ENCODE measurements around the gene HTRA1. TPM values are rescaled to one million over a fixed set of nuclear protein-coding genes. Genes with fewer than 3 reads are reported as not detected.

HTRA1 gene
- total and polyA plus RNA-seq, 9 of the 15 experiments (the other 6 are each of a cell fraction or from before 2014, with no cell fraction given) = 0.06 to 0.16 (median 0.13) TPM; not detected in 5

DNA sequence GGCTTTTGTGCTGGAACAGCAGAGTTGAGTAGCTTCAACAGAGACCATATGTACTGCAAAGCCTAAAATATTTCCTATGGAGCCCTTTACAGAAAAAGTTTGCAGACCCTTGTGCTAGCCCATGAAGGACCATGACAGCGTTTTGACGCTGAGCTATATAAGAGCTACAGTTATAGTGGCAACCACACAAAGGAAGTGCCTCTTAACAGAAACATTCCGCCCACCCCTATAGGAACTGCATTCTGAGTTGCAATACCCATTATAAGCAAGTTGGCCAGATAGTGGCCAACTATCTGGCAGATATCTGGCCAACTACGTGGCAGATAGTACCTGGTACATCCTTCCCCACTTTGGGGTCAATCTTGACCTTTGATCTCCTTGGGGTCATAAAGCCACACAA lies 51.7 kb downstream of the HTRA1 start:
- CTCF ChIA-PET (ENCODE audit: low intra/inter-chr PET ratio) = no interaction called here
- Histone ChIP-seq H3K4me1 (replicated peaks in 1 of 2; ENCODE audit: control insufficient read depth in 2 of 2, insufficient read depth in 2 of 2, low read length in 2 of 2) (no peaks in the 10 kb centered on the region), H3K27ac (ENCODE audit: extremely low read depth, low read depth, low read length) (no peak overlapping the region), H3K9me1 (ENCODE audit: control insufficient read depth, insufficient read depth, low read length) (no peaks in the 10 kb centered on the region), H3K4me2 (ENCODE audit: insufficient read depth, low read length) (no peak overlapping the region), H3K9ac (ENCODE audit: insufficient read depth in 1 of 2, low read depth in 2 of 2, low read length in 2 of 2) (no peak overlapping the region), H3K79me2 (ENCODE audit: control insufficient read depth, insufficient read depth, low read length) (no peaks in the 10 kb centered on the region), H3K36me3 (ENCODE audit: control insufficient read depth, insufficient read depth, low read length) (no peaks in the 10 kb centered on the region), H3K4me3 (no peak overlapping the region), H3K27me3 (ENCODE audit: control insufficient read depth in 2 of 2, insufficient read depth in 2 of 2, low read length in 2 of 2) (peaks cover 4 to 37% of the 10 kb centered on the region in 2 experiments; a peak in 3 of 5 replicates), H3K9me3 (replicated peaks; ENCODE audit: control insufficient read depth, insufficient read depth, low read depth, low read length) (no peaks in the 10 kb centered on the region), H4K20me1 (replicated peaks; ENCODE audit: control insufficient read depth, insufficient read depth, low read length) (no peaks in the 10 kb centered on the region; the same call in 1 of the 2 replicates), H2AFZ (ENCODE audit: low read depth, low read length) (no peak overlapping the region)
- DNase-seq (ENCODE audit: extremely low read depth in 1 of 4, low spot score in 3 of 4) (no peak), ATAC-seq (no peak), FAIRE-seq (no peak)
- TF ChIP-seq, protein P1, sequence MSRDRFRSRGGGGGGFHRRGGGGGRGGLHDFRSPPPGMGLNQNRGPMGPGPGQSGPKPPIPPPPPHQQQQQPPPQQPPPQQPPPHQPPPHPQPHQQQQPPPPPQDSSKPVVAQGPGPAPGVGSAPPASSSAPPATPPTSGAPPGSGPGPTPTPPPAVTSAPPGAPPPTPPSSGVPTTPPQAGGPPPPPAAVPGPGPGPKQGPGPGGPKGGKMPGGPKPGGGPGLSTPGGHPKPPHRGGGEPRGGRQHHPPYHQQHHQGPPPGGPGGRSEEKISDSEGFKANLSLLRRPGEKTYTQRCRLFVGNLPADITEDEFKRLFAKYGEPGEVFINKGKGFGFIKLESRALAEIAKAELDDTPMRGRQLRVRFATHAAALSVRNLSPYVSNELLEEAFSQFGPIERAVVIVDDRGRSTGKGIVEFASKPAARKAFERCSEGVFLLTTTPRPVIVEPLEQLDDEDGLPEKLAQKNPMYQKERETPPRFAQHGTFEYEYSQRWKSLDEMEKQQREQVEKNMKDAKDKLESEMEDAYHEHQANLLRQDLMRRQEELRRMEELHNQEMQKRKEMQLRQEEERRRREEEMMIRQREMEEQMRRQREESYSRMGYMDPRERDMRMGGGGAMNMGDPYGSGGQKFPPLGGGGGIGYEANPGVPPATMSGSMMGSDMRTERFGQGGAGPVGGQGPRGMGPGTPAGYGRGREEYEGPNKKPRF (IDR thresholded peaks at IDR 0.05; ENCODE audit: low read depth, low read length) = no peak
- TF ChIP-seq HSF4 (CRISPR knock-in tag; IDR thresholded peaks at IDR 0.05; ENCODE audit: borderline replicate concordance) (no peak), RAD51 (IDR thresholded peaks at IDR 0.05; ENCODE audit: borderline replicate concordance, low read depth) (no peak), ZBED1 (IDR thresholded peaks at IDR 0.05) (no peak), MAFG (tag; conservative IDR thresholded peaks at IDR 0.05) (no peak), SMAD1 (IDR thresholded peaks at IDR 0.05; ENCODE audit: low read depth, low read length, partially characterized antibody) (no peak), ZBTB49 (CRISPR knock-in tag; IDR thresholded peaks at IDR 0.05; ENCODE audit: borderline replicate concordance) (no peak), CBFA2T3 (IDR thresholded peaks at IDR 0.05) (no peak), KDM4B (IDR thresholded peaks at IDR 0.05; ENCODE audit: borderline replicate concordance in 2 of 2, low read depth in 1 of 2) (no peak)
- BruUV-seq (replicated peaks) = no TSS peak
- WGBS (ENCODE audit: insufficient coverage, low coverage, missing lambda C conversion rate) = 2% methylated on average over 4 of the region's 4 CpGs
- intact Hi-C loops (cut with micrococcal nuclease) (no loop called here), in situ Hi-C loops (cut with MboI) (no loop called here)
- POLR2A ChIA-PET = no interaction called here

Measured in K562 (cell line).